ENCODE results near the gene KDM1A.
"Not testable (repeated sequence)": the region's sequence is repeated elsewhere in the genome, so short reads cannot be mapped to it uniquely, and the experiment has no call there.

- TF ChIP-seq POLR2A (IDR thresholded peaks at IDR 0.05; ENCODE audit: extremely low read depth, insufficient read length); CTCF (IDR thresholded peaks at IDR 0.05; ENCODE audit: low read depth, low read length); MYC (IDR thresholded peaks at IDR 0.05; ENCODE audit: low read depth, low read length): not testable (repeated sequence)
- TF ChIP-seq, protein P1, sequence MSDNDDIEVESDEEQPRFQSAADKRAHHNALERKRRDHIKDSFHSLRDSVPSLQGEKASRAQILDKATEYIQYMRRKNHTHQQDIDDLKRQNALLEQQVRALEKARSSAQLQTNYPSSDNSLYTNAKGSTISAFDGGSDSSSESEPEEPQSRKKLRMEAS (IDR thresholded peaks at IDR 0.05; ENCODE audit: low read depth, low read length), result not testable (repeated sequence)
These were observed 14.5 kb upstream of the KDM1A start for GRCh38 chr1:23004769-23005168.

All from NB4 (cell line).